T-helper 1 cell (primary cell): ENCODE data around the gene SLC48A1.

Experiments used
- DNase-seq, 5 donors: peaks; one replicate each; pipeline ENCODE4 v3.0.0-alpha.2; 2012 to 2020

Gene SLC48A1

GRCh38 chr12:47778881-47779280 lies 5.8 kb downstream of the SLC48A1 start:
- no peak for DNase-seq

GRCh38 chr12:47779301-47779942 lies 6.4 kb downstream of the SLC48A1 start:
- DNase-seq = peak; percentile 72 to 89 (median 83)

- DNase-seq = no peak
Observed at GRCh38 chr12:47779943-47780504, 7.0 kb downstream of the SLC48A1 start.

DNA sequence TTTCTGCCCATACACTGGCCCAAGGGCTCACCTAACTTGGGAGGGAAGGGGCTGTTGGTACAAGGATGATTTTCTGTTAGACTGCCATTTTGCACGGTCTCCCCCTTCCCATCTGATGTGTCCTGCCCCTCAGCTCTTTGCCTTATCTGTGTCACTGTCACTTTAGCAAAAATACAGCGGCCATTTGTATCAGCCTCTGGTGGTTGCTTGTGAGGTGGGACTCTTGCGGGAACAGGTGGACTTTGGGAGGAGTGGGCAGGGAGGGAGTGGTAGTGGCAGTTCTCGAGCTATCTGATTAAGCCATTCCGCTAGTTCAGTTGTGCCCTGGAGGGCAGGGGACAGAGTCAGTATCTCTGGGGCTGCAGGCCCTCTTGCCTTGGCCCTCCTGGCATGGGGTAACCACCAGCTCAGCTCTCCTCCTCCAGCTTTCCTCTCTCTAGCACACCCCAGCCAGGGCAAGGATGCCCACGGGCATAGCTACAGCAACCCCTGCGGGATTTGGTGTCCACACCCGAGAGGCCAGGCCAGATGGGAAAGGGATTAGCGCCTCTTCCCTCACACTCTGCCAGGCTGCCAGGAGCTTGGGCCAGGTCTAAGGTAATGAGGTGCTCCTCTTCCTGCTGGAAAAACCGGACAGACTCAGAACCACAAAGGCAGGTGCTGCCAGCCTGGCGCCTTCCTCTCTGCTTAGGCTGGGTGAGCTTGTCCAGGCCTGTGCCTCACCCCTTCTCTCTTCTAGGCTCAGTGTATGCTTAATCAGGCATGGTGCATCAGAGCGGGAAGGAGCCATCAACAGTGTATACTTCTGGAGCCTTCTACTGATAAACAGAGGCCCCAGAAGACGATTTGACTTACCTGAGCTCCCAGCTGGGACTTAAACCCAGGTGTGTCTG lies 8.7 kb downstream of the SLC48A1 start:
- DNase-seq = no peak

- DNase-seq = no peak
Observed at GRCh38 chr12:47782372-47782770, 9.3 kb downstream of the SLC48A1 start.

DNA sequence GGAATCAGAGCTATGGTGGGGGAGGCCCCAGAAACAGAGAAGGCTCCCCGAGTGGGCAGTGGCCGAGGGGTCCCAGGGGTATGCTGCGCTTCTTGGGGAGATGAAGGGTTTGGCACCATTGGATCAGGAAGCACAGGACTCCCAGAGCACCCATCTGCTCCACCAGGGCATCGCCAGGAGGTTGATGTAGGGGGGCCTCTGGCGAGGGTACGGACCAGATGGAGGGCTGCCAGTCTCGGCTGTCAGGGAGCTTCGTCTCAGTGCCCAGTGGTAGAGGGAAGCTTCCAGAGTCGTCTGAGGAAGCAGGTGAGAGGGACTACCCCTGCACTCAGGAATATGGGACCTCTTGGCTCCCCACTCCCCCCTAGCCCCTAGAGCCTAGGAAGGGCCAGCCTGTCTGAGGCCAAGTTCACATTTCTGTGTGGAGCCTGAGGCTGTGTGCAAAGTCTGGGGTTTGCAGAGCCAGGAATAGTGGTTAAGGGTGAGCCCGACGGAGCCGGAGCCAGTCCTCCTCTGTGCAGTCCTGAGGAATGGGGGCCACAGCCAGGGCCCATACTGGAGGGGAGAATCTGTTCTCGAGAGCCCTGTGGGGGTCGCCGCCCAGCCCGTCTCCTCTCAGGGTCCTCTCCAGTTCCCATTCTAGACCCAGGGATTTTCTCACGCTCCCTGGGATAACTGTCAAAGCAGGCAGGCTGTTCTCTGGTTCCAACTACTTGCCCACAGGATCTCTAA lies 10.2 kb downstream of the SLC48A1 start:
- no peak for DNase-seq

- no peak for DNase-seq
Observed at GRCh38 chr12:47783821-47784819, 11.1 kb downstream of the SLC48A1 start.

GRCh38 chr12:47785036-47785886 lies 12.2 kb downstream of the SLC48A1 start:
- no peak for DNase-seq

DNA sequence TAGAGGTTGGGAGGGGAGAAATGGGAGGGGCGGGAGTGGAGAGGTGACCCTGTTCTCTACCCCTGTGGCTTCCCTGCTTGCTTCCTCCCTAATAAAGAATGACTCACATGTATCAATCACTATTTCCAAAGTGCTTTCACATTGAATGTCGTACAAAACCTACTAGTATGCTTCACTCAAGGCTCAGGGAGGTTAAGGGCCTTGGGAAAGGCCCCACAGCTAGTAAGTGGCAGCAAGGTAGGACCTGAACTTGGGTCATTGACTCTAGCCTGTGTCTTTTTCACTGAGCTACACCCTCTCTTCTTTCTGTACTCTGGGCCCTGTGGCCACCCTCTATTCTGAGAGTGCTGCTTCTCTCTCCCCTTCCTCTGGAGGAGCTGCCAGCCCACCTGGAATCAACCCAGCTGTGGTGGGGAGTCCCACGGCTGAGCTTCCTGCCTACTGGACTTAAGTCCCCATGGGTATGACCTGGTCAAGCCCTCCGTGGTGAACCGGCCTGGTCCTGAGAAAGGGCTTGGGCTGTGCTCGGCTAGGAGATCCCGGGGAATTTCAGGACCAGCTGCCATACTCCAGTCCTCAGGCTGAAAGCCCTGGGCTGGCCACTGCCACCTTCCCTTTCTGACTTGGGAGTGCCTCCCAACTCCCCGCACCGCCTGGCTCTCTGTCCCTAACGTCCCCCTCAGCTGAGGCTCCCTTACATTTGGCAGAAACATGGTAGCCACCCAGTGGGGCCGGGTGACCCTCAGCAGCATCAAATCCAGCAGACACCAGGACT lies 13.0 kb downstream of the SLC48A1 start:
- DNase-seq = no peak

DNA sequence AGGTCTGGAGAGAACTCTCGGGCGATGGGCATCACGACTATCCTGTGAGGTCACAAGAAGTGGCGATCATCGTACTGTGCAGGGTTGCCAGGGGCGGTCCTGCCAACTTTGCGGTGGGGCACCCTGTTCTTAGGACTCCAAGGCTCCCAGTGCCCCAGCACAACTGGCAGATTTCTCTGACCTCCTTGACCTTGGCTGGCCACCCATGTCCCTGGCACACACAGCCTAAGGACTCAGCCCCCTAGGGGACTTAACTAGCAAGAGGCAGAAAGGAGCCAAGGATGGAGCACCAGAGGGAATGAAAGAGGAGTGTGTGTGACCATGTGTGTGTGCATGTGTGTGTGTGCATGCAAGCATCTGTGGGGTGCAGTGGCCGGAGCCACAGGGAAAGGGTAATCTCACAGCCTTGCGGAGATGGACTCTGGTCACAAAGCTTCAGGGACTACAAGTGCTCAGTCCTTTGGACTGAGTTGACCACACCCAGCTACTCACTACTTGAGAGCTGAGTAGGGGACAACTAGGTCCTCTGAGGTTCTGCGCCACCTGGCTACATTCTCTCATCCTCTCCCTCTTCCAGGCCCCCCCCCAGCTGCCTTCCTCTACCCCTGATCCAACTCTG lies 13.7 kb downstream of the SLC48A1 start:
- DNase-seq = no peak

DNA sequence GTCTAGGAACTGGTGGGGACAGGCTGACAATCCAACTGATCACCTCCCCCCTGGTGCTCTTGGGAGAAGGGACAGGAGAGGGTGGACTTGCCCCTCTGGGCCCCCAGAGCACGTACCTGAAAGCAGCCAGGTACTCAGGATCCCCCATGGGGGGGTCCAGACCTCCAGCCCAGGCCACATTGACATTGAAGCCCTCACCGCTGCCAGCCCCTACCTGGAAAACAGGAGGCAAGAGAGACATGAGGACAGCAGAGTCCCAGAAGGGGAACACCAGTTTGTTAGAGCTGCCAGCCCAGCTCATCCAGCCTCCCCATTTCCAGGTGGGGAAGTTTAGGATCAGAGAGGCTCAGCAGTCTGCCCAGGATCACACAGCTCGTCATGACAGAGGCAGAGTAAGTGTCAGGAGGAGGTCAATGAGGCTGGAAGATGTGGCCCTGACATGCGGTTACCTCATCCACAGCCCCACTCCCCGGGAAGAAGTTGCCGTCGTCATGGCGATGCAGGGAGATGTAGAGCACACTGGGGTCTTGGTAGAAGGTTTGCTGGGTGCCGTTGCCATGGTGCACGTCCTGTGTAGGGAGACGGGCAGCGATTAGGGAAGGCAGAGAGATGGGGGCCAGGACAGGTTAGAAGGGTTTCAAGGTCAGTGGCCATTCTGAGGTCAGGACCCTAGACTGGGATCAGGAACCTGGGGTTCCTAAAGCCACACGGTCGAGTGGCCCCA lies 14.7 kb downstream of the SLC48A1 start:
- DNase-seq = no peak

DNA sequence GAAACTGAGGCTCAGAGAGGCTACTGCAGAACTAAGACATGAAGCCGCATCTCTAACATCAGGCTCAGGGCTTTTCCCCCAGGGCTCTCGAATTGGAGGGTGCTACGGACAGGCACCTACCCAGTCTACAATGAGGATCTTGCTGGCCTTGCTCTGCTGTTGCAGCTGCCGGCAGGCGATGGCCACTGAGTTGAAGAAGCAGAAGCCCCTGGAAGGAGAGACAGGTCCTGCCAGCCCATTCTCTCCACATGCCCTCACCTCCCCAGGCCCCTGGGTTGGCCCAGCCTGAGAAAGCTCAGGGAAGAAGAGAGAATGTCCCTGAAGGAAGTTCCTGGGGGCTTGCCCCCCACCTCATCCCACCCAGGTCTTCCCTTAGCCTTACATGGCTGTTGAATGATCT lies 16.1 kb downstream of the SLC48A1 start:
- no peak for DNase-seq

GRCh38 chr12:47789712-47790489 lies 16.9 kb downstream of the SLC48A1 start:
- no peak for DNase-seq

DNA sequence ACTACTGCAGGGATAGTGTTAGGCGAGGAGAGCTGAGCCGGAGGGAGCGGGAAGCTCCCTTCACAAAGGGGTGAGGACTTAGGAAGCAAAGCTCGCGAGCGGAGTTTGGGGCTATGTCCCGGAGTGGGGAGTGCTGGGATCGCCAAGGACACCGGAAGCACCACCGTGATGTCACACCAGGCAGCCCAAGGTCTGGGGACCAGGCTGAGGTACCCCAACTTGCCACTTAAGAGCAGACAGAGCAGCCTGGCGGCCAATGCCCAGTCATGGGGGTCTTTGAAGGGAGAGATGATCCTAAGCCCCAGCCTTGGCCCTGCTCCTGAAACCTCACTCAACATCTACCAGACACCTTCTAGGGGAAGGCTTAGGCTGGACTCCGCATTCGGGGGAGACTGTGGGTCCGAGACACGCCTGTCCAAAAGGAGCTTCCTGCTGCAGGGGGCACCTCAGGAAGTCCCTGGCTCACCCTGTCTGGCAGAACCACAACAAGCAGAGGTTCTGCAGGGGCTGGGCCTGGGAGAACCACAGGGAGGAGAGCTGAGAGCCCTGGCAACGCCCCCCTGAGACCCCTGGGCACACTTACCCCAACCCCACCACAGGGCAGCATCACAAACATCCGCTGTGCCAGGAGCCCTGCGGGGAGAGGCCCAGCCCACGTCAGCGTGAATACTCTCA lies 17.8 kb downstream of the SLC48A1 start:
- DNase-seq = no peak

- no peak for DNase-seq
Observed at GRCh38 chr12:47791351-47791746, 18.3 kb downstream of the SLC48A1 start.

- DNase-seq = no peak
Observed at GRCh38 chr12:47791874-47792273, 18.8 kb downstream of the SLC48A1 start.

GRCh38 chr12:47793015-47793681 lies 20.1 kb downstream of the SLC48A1 start:
- DNase-seq = no peak
